WI38 (cell line): ENCODE results near the gene IRX4.

ENCODE experiments used
- H3K4me3 ChIP-seq: 2 replicates; pipeline ENCODE4 v1.5.1; 2011; ENCODE audit warnings: low read depth, mild to moderate bottlenecking, control low read depth, low read length
- CTCF ChIP-seq: IDR thresholded peaks from 2 replicates; pipeline ENCODE4 v1.5.1; 2012; ENCODE audit warnings: low read depth, mild to moderate bottlenecking, control low read depth, low read length

IRX4 gene

GRCh38 chr5:1832511-1833250 lies 50.0 kb downstream of the IRX4 start:
- no peak overlapping the region for H3K4me3 ChIP-seq

DNA sequence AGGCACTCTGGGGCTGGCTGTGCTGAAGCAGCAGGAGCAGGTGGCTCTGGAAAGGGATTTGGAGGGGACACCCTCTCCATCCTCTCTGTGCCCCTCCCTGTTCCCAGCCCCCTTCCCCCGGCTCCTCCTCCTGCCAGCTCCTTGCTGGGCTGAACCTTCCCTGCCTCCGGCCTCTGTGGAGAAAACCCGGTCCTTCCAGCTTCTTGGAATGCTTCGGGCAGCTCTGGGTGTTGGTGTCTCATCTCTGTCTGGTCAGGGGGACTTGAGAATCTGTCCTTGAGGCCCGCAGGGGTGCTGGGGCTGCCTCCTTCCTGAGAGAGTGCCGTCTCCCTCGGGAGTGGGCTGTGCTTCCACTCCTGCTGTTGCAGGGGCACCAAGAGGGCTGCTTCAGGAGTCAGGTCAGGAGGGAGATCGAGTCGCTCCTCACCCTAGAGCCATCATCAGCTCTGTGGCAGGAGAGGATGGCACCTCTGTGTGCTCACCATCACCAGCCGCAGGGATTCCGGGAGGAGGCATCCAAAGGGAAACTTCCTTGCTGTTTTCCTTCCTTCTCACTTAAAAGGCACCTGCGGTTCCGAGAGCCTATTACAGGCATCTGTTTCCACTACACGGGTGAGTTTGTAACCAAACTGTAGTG lies 50.9 kb downstream of the IRX4 start:
- no peak overlapping the region for H3K4me3 ChIP-seq
- TF ChIP-seq CTCF, result no peak

More at GRCh38 chr5:1832511-1833250, 50.0 kb downstream of the IRX4 start:
- no peak for TF ChIP-seq CTCF

- TF ChIP-seq CTCF, result no peak
- H3K4me3 ChIP-seq, result no peak overlapping the region
Measured at GRCh38 chr5:1831257-1831656, 51.5 kb downstream of the IRX4 start.

DNA sequence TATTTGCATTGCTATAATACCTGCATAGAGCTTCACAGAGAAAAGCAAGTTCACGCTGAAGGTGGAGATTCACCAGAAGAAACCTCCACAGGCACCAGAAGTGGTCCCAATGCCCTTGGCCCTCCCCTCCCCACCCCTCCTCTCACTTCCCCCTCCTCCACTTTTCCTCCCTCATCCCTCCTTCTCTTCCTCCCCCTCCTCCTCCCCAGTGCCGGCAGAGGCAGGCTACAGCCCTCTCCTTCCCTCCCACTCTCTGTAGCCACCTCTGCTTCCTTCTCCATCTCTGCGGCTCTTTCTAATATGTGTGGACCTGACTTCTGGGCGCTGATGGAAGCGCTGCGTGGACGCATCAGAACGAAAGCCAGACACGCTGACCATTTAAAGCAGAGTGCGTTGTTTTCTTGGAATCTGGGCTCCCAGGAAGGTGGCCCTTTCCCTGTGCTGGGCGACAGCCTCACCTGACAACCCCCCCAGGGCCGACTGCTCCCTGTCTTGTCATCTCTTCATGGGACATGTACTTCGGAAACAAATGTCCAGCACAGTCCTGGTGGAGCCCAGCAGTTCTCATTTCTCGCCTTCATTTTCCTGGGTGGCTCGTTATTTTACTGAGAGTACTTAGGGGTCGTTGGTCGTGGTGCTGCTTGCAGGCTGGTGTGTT lies 52.0 kb downstream of the IRX4 start:
- TF ChIP-seq CTCF, result no peak
- H3K4me3 ChIP-seq, result no peak overlapping the region

GRCh38 chr5:1827886-1828397 lies 54.8 kb downstream of the IRX4 start:
- H3K4me3 ChIP-seq, result no peak overlapping the region
- no peak for TF ChIP-seq CTCF
